Skeletal muscle tissue (tissue), 4 donors: ENCODE measurements around the gene CENPW. TPM values are rescaled to one million over a fixed set of nuclear protein-coding genes. Genes with fewer than 3 reads are reported as not detected.

ENCODE experiments used
- H3K27ac ChIP-seq: one replicate; pipeline ENCODE4 v1.7.0; 2013; ENCODE audit warnings: mild to moderate bottlenecking, low read depth, low read length, inconsistent platforms
- H3K27me3 ChIP-seq, 3 donors: one replicate each; pipeline ENCODE4 v1.7.0; 2013; ENCODE audit warnings: low read length in 3 of 3; ENCODE audit not compliant: control insufficient read depth in 3 of 3, insufficient read depth in 3 of 3
- H3K36me3 ChIP-seq, 3 donors: one replicate each; pipeline ENCODE4 v1.7.0; 2013; ENCODE audit warnings: low read length in 3 of 3; ENCODE audit not compliant: control insufficient read depth in 3 of 3, insufficient read depth in 3 of 3
- H3K4me1 ChIP-seq, 3 donors: one replicate each; pipeline ENCODE4 v1.7.0; 2013; ENCODE audit warnings: low read length in 3 of 3, mild to moderate bottlenecking in 3 of 3; ENCODE audit not compliant: control insufficient read depth in 3 of 3, insufficient read depth in 3 of 3
- H3K4me3 ChIP-seq, 3 donors: one replicate each; pipeline ENCODE4 v1.7.0; 2013; ENCODE audit warnings: low read length in 3 of 3
- H3K9ac ChIP-seq, 3 donors: one replicate each; pipeline ENCODE4 v1.7.0; 2013; ENCODE audit warnings: low read length in 3 of 3, mild to moderate bottlenecking in 3 of 3, moderate library complexity in 2 of 3, low read depth in 1 of 3
- H3K9me3 ChIP-seq, 3 donors: one replicate each; pipeline ENCODE4 v1.7.0; 2013; ENCODE audit warnings: low read length in 3 of 3; ENCODE audit not compliant: control insufficient read depth in 3 of 3
- total RNA-seq: library from RNA; depleted of rRNA; stranded (reverse); fragments of >200 nt; gene quantifications from one replicate; pipeline ENCODE4 v1.2.3, GENCODE V29; 2014
- donor health status: Osteomylitis.

Gene CENPW
- total RNA-seq, 1 donor from 2014 or later, result 4.2 TPM

DNA sequence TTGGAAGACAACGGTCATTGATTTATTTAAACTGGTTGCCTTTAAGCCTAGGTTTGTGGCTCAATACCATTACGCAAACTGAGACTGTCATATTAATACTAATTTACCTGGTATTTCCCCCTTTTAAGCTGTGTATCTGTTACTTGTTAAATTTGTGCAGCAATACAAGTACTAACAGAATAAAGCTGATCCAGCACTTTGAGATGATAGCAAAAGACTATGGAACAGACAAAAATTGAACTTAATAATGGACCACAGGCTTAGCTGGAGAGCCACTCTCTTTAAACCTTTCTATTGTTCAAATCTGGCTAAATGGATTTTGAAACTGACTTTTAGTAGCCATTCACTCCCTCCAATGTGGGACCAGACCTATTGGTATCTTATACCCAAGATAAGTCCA lies 6.2 kb upstream of the CENPW start:
- H3K4me1 ChIP-seq, result peaks cover 0 to 6% (median 5%) of the 10 kb centered on the region in 3 donors
- H3K9me3 ChIP-seq, result no peaks in the 10 kb centered on the region
- H3K4me3 ChIP-seq, result no peak overlapping the region
- H3K27ac ChIP-seq, result no peak overlapping the region
- H3K9ac ChIP-seq, result no peak overlapping the region
- H3K36me3 ChIP-seq, result no peaks in the 10 kb centered on the region
- no peaks in the 10 kb centered on the region for H3K27me3 ChIP-seq

DNA sequence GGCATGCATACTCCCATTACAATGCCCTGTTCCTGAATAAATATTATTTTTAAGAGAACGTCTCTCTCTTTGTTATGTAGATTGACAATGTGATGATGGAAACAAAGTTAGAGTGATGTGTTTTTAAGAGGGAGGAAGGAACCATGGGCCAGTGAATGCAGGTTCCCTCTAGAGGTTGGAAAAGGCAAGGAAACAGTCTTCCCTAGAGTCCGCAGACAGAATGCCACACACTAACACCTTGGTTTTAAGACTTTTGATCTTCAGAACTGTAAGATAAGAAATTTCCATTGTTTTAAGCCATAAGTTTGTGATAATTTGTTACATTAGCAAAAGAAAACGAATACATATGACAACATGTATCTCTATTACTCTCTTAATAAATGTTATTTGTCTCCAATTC lies 4.7 kb upstream of the CENPW start:
- Histone ChIP-seq H3K9ac (no peak overlapping the region), H3K27me3 (no peaks in the 10 kb centered on the region), H3K9me3 (no peaks in the 10 kb centered on the region), H3K36me3 (no peaks in the 10 kb centered on the region), H3K27ac (no peak overlapping the region), H3K4me3 (no peak overlapping the region), H3K4me1 (peaks cover 0 to 9% (median 5%) of the 10 kb centered on the region in 3 donors)

DNA sequence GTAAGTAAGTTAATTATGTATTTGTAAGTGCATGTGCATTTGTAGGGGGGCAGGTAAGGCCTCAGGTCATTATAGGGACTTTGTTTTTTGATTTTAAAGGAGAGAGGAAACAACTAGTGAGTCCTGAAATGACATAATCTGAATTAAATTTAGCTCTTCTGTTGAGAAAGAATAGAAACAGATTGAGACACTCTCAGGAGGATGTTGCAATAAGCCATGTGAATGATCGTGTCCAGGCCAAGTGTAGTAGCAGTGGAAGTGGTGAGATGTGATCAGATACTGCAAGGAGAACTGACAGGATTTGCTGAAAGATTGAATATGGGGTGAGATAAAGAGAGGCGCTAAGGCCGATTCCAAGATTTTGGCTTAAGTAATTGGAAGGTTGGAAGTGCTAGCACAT lies 2.6 kb upstream of the CENPW start:
- Histone ChIP-seq H3K4me3 (no peak overlapping the region), H3K36me3 (no peaks in the 10 kb centered on the region), H3K4me1 (peaks cover 6 to 19% (median 10%) of the 10 kb centered on the region in 3 donors), H3K27ac (peak overlapping the region; percentile 32), H3K27me3 (no peaks in the 10 kb centered on the region), H3K9ac (peak overlapping the region in 1 of 3 donors; percentile 15), H3K9me3 (no peaks in the 10 kb centered on the region)

DNA sequence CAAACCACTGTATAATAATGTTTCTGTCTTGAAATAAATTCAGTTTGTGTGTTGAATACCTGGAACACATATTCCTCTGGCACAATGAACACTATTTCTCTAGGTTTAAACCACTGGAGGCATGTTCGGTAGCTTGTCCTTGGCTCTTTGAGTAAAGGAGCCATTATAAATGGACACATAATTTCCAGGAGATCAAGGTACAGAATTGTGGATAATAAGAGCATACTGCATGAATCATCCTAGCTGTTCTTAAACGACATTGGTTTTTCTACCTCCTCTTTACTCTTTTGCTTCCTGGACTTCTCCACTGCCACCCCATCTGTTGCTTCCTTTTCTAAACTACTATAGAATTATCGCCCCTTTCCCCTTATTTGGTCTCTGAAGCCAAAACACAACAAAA lies 1.2 kb downstream of the CENPW start:
- Histone ChIP-seq H3K9ac (peak overlapping the region in 1 of 3 donors; percentile 71), H3K9me3 (no peaks in the 10 kb centered on the region), H3K36me3 (no peaks in the 10 kb centered on the region), H3K27ac (no peak overlapping the region), H3K27me3 (no peaks in the 10 kb centered on the region), H3K4me3 (no peak overlapping the region), H3K4me1 (peaks cover 6 to 19% (median 10%) of the 10 kb centered on the region in 3 donors)

DNA sequence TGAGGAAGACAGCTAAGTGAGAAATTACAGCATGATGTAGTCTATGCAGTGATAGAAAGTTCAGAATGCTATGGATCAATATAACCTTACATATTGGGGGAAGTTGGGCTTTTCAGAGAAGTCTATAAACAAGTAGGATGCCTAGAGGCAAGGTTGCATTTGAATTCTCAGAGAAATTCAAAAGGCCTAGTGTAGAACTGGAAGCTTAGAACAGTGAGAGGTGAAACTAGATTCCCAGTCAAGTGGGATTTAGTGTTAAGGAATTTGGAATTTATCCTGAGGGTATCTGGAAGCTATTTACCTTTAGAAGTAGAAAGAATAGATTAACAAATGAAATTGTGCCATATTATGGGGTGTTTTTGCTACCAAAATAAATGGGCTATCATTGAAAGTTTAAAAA lies 4.3 kb downstream of the CENPW start:
- Histone ChIP-seq H3K4me1 (peaks cover 5 to 13% (median 6%) of the 10 kb centered on the region in 3 donors), H3K9me3 (no peaks in the 10 kb centered on the region), H3K27ac (no peak overlapping the region), H3K36me3 (no peaks in the 10 kb centered on the region), H3K9ac (no peak overlapping the region), H3K4me3 (no peak overlapping the region), H3K27me3 (no peaks in the 10 kb centered on the region)

DNA sequence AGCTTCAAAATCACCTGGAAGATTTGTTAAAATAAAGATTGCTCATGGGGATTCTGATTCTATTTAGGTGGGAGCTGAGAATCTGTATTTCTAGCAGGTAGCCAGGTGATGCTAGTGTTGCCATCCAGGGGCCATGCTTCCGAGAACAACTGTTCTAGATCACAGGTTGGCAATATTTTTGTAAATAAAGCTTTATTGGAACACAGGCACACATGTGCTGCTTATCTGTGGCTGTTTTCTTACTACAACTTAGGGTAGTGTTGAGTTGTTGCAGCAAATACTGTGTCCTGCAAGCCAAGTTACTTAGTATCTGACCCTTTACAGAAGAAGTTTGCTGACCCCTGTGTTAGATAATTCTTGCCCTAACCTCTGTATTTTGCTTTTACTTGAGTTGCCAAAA lies 12.0 kb downstream of the CENPW start:
- no peaks in the 10 kb centered on the region for H3K4me1 ChIP-seq
- H3K27me3 ChIP-seq, result no peaks in the 10 kb centered on the region
- no peaks in the 10 kb centered on the region for H3K36me3 ChIP-seq
- no peak overlapping the region for H3K9ac ChIP-seq
- no peaks in the 10 kb centered on the region for H3K9me3 ChIP-seq
- no peak overlapping the region for H3K4me3 ChIP-seq
- no peak overlapping the region for H3K27ac ChIP-seq

DNA sequence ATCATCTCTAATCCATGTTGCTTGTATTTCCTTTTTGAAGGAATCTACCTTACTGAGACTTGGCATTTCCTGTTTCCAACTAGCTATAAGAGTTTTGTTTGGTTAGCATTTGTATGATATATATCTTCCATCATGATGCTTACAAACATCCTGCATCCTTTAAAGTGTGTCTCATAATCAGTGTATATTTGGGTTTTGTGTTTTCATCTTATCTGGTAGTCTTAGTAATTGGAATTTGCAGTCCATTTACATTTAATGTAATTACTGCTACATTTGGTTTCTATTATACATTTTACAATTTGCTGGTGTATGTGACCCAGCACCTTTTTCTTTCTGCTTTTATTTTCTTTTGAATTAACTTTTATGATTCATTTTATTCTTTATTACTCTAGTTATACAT lies 12.6 kb downstream of the CENPW start:
- Histone ChIP-seq H3K27ac (no peak overlapping the region), H3K36me3 (no peaks in the 10 kb centered on the region), H3K4me1 (no peaks in the 10 kb centered on the region), H3K9me3 (no peaks in the 10 kb centered on the region), H3K9ac (no peak overlapping the region), H3K27me3 (no peaks in the 10 kb centered on the region), H3K4me3 (no peak overlapping the region)

DNA sequence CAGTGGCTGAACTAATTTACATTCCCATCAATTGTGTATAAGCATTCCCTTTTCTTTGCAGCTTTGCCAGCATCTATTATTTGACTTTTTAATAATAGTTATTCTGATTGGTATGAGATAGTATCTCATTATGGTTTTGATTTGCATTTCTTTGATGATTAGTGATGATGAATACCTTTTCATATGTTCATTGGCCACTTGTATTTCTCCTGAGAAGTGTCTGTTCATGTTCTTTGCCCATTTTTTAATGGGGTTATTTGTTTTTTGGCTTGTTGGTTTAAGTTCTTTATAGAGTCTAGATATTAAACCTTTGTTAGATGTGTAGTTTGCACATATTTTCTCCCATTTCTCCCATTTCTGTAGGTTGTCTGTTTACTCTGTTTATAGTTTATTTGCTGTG lies 16.6 kb downstream of the CENPW start:
- H3K4me1 ChIP-seq, result no peaks in the 10 kb centered on the region
- no peak overlapping the region for H3K4me3 ChIP-seq
- no peak overlapping the region for H3K9ac ChIP-seq
- H3K27me3 ChIP-seq, result no peaks in the 10 kb centered on the region
- no peaks in the 10 kb centered on the region for H3K36me3 ChIP-seq
- no peak overlapping the region for H3K27ac ChIP-seq
- peaks cover 0 to 6% (median 0%) of the 10 kb centered on the region in 3 donors for H3K9me3 ChIP-seq

DNA sequence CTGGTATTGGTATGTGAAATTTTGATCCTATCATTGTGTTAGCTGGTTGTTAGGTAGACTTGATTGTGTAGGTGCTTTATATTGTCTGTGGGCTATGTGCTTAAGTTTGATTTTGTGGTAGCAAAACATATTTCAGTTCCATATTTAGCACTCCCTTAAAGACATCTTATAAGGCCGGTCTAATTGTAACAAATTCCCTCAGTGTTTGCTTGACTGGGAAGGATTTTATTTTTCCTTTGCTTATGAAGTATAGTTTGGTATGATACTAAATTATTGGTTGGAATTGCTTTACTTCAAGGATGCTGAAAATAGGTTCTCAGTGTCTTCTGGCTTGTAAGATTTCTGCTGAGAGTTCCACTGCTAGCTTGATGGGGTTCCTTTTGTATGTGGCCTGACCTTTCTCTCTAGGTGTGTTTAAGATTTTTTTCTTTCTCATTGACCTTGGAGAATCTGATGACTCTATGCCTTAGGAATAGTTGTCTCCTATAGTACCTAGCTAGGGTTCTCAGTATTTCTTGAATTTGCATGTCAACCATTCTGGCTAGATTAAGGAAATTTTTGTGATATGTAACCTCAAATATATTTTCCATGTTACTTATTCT lies 20.1 kb downstream of the CENPW start:
- Histone ChIP-seq H3K4me1 (no peaks in the 10 kb centered on the region), H3K9ac (no peak overlapping the region), H3K9me3 (peaks cover 0 to 6% (median 0%) of the 10 kb centered on the region in 3 donors), H3K36me3 (no peaks in the 10 kb centered on the region), H3K27ac (no peak overlapping the region), H3K27me3 (no peaks in the 10 kb centered on the region), H3K4me3 (no peak overlapping the region)

DNA sequence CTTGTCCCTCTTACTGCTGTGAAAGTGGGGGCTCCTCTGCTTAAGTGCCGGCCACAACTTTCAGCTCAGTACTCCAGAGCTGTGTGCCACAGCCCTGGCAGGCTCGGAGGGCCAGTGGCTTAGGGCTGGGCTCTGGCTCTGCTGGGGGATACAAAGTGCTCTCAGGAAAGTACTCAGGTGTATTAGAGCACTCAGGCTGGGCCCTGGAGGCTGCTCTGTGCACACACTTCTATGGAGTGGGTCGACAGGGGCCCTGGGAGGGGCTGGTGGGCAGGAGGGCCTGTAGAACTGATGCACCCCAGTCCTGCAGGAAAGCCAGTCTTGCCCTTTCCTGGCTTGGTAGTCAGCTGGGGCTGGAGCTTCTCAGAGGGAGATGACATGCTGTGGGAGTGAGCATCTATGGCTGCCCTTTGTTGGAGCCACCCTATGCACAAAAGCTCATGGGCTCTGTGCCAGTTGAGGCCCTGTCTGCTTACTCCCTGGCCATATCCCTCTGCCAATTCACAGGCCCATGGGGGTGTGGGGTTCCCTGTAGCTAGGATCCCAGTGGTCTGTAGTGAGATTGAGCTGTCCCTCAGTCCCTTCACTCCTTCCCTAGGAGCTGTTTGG lies 22.0 kb downstream of the CENPW start:
- no peaks in the 10 kb centered on the region for H3K4me1 ChIP-seq
- no peak overlapping the region for H3K9ac ChIP-seq
- no peak overlapping the region for H3K4me3 ChIP-seq
- no peak overlapping the region for H3K27ac ChIP-seq
- peaks cover 0 to 6% (median 0%) of the 10 kb centered on the region in 3 donors for H3K9me3 ChIP-seq
- no peaks in the 10 kb centered on the region for H3K36me3 ChIP-seq
- no peaks in the 10 kb centered on the region for H3K27me3 ChIP-seq
